HL-60 (cell line): ENCODE results near the gene IL1A.

ENCODE experiments used
- DNase-seq, 2 experiments: peaks; one replicate each; pipeline ENCODE4 v3.0.0-alpha.2; 2010 to 2020; ENCODE audit warnings: low read depth in 1 of 2, low spot score in 1 of 2
- H3K27ac ChIP-seq: fragments of 250-450 bp; sonication (Bioruptor Pico); replicated peaks from 2 replicates; pipeline ENCODE4 v1.5.1; 2020; ENCODE audit warnings: mild to moderate bottlenecking, moderate library complexity
- H3K27me3 ChIP-seq: fragments of 250-450 bp; sonication (Bioruptor Pico); 2 replicates; pipeline ENCODE4 v1.5.1; 2021; ENCODE audit warnings: mild to moderate bottlenecking, moderate library complexity; ENCODE audit not compliant: insufficient read depth, poor library complexity, severe bottlenecking
- H3K4me3 ChIP-seq: replicated peaks from 2 replicates; pipeline ENCODE4 v1.5.1; 2011; ENCODE audit warnings: mild to moderate bottlenecking, control low read depth, low read length; ENCODE audit not compliant: insufficient read depth
- GABPA ChIP-seq: IDR thresholded peaks from 2 replicates; pipeline ENCODE4 v1.6.1; 2012; ENCODE audit warnings: low read depth
- POLR2AphosphoS5 ChIP-seq: IDR thresholded peaks from 2 replicates; pipeline ENCODE4 v1.6.1; 2012; ENCODE audit warnings: low read depth
- SPI1 ChIP-seq: IDR thresholded peaks from 2 replicates; pipeline ENCODE4 v1.6.1; 2012; ENCODE audit warnings: low read depth, mild to moderate bottlenecking, borderline replicate concordance
- TF ChIP-seq, protein P1 (sequence below): IDR thresholded peaks from 2 replicates; pipeline ENCODE4 v1.6.1; 2012; ENCODE audit warnings: low read depth; ENCODE audit not compliant: insufficient replicate concordance
- TF ChIP-seq, protein P2 (sequence below): IDR thresholded peaks from one replicate; pipeline ENCODE4 v1.5.1; 2011; ENCODE audit warnings: low read length, control low read depth, inconsistent platforms; ENCODE audit not compliant: insufficient read depth

The IL1A gene

DNA sequence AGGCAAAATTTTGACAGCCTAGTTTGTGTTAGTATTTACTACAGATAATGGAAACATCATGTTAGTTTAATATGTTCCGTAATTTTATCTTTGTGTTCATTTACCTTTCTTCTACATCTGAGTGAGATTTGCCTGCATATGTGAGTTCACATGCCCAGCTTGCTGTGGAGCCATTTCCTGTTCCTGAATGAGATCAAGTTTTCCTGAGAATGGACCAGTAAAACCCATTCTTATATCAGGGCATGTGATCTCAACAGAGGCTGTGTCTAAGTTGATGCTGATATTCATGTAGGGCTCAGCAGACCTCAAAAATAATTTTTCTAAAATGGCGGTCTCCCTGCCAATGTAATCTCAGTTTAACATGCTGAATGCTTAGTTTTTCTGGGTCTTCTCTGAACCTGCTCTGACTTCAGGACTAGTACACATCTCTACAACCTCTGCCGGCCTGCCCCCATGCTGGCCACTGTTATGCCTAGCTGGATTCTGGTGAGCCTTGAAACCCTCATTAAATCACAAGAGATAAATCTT lies 1.0 kb downstream of the IL1A start:
- no peak for DNase-seq
- H3K27ac ChIP-seq = no peak overlapping the region
- H3K27me3 ChIP-seq = no peaks in the 10 kb centered on the region
- H3K4me3 ChIP-seq = no peak overlapping the region
- TF ChIP-seq, protein P1, sequence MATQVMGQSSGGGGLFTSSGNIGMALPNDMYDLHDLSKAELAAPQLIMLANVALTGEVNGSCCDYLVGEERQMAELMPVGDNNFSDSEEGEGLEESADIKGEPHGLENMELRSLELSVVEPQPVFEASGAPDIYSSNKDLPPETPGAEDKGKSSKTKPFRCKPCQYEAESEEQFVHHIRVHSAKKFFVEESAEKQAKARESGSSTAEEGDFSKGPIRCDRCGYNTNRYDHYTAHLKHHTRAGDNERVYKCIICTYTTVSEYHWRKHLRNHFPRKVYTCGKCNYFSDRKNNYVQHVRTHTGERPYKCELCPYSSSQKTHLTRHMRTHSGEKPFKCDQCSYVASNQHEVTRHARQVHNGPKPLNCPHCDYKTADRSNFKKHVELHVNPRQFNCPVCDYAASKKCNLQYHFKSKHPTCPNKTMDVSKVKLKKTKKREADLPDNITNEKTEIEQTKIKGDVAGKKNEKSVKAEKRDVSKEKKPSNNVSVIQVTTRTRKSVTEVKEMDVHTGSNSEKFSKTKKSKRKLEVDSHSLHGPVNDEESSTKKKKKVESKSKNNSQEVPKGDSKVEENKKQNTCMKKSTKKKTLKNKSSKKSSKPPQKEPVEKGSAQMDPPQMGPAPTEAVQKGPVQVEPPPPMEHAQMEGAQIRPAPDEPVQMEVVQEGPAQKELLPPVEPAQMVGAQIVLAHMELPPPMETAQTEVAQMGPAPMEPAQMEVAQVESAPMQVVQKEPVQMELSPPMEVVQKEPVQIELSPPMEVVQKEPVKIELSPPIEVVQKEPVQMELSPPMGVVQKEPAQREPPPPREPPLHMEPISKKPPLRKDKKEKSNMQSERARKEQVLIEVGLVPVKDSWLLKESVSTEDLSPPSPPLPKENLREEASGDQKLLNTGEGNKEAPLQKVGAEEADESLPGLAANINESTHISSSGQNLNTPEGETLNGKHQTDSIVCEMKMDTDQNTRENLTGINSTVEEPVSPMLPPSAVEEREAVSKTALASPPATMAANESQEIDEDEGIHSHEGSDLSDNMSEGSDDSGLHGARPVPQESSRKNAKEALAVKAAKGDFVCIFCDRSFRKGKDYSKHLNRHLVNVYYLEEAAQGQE = no peak
- no peak for TF ChIP-seq POLR2AphosphoS5
- TF ChIP-seq GABPA = no peak
- no peak for TF ChIP-seq SPI1
- TF ChIP-seq, protein P2, sequence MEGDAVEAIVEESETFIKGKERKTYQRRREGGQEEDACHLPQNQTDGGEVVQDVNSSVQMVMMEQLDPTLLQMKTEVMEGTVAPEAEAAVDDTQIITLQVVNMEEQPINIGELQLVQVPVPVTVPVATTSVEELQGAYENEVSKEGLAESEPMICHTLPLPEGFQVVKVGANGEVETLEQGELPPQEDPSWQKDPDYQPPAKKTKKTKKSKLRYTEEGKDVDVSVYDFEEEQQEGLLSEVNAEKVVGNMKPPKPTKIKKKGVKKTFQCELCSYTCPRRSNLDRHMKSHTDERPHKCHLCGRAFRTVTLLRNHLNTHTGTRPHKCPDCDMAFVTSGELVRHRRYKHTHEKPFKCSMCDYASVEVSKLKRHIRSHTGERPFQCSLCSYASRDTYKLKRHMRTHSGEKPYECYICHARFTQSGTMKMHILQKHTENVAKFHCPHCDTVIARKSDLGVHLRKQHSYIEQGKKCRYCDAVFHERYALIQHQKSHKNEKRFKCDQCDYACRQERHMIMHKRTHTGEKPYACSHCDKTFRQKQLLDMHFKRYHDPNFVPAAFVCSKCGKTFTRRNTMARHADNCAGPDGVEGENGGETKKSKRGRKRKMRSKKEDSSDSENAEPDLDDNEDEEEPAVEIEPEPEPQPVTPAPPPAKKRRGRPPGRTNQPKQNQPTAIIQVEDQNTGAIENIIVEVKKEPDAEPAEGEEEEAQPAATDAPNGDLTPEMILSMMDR = no peak

DNA sequence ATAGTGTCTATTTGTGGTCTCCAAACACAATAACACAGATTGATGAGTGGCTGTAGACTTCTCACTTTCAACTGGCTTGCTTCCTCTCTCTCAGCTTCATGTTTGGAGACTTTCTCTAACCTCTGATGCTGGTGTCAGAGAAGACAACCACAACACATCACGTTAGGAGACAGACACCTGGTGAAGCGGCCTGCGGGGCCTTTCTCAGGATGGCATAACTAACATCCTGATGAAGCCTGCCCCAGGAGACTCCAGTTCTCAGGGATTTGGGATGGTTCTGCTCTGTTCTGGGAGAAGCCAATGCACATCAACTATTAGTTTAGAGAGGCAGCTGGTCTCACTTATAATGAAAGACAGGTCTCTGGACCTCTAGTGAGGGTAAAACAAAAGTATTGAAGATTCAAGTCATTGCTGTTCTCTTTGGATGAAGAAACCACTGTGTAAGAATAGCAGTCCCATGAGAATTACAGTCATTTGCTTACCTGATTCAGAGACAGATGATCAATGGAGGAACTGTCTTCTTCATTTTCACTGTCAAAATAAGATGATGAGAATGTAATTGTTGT lies 2.0 kb downstream of the IL1A start:
- TF ChIP-seq, protein P1 = no peak
- no peak overlapping the region for H3K4me3 ChIP-seq
- no peaks in the 10 kb centered on the region for H3K27me3 ChIP-seq
- DNase-seq = no peak
- no peak overlapping the region for H3K27ac ChIP-seq

DNA sequence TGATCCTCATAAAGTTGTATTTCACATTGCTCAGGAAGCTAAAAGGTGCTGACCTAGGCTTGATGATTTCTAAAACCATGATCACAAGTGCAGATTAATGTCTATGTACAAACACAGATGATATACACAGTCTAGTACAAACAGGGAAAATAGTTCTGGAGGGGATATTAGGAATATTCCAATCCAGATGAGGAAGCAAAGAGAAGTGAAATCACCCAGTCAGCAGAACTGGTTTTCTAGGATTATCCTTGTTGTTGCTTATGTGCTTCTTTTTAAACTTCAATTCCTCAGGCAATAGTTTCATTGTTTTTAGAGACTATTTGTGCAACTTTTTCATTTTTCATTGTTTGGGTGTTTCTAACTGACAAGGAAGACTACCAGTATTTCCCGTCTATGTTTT lies 4.7 kb downstream of the IL1A start:
- DNase-seq = no peak
- no peaks in the 10 kb centered on the region for H3K27me3 ChIP-seq
- TF ChIP-seq, protein P1 = no peak
- no peak for TF ChIP-seq GABPA
- TF ChIP-seq SPI1 = no peak
- no peak for TF ChIP-seq POLR2AphosphoS5
- TF ChIP-seq, protein P2 = no peak
- no peak overlapping the region for H3K4me3 ChIP-seq
- H3K27ac ChIP-seq = no peak overlapping the region

DNA sequence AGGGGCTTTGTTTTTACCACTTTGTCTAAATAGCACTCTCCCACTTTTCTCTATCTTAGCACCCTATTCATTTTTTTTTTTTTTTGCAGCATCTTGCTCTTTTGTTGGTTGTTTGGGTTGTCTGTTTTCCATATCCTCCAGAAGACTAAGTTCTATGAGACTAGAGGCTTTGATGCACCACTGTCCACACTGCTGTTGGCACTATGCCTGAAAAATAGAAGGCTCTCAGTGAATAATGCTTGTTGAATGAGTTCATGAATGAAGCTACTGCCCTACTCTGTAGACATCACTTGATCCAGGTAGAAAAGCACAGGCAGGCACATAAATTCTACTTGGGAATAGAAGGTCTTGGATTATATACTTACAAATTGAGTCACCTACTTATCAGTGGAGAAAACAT lies 7.3 kb downstream of the IL1A start:
- H3K27ac ChIP-seq = no peak overlapping the region
- H3K4me3 ChIP-seq = no peak overlapping the region
- TF ChIP-seq SPI1 = no peak
- TF ChIP-seq POLR2AphosphoS5 = no peak
- TF ChIP-seq, protein P1 = no peak
- H3K27me3 ChIP-seq = no peaks in the 10 kb centered on the region
- no peak for DNase-seq
